A549 (cell line): ENCODE data around the gene SPATA4. TPM values are rescaled to one million over a fixed set of nuclear protein-coding genes. Genes with fewer than 3 reads are reported as not detected.
"Not testable (repeated sequence)": the region's sequence is repeated elsewhere in the genome, so short reads cannot be mapped to it uniquely, and the experiment has no call there.

Experiments
- ATAC-seq, 2 experiments: fragments of 200-7000 bp in 1 of 2; fragments of >200 bp in 1 of 2; cut with Nextera tagmentation in 1 of 2; cut with Tn5 transposase in 1 of 2; 3 replicates each; pipeline versions ENCODE4 v1.8.0 to v1.9.1; 2018 to 2020; ENCODE audit warnings: mild to moderate bottlenecking in 1 of 2, moderate library complexity in 1 of 2
- CTCF ChIA-PET: fragments of 300-600 bp; sonication (Branson Sonifier 250); formaldehyde crosslinking; extraction: SDS; loops from one replicate; lab custom pipeline; 2021; ENCODE audit warnings: antibody characterized with exemption, inconsistent platforms; lab: Yijun Ruan, JAX
- POLR2A ChIA-PET: fragments of 350-600 bp; formaldehyde crosslinking; extraction: SDS; loops from one replicate; lab custom pipeline; 2021; ENCODE audit warnings: antibody characterized with exemption, inconsistent platforms; lab: Yijun Ruan, JAX
- DNase-seq, 2 experiments: peaks; one replicate each; pipeline versions ENCODE4 v3.0.0 to v3.0.0-alpha.2; 2011 to 2016; ENCODE audit warnings: low read depth in 1 of 2, low spot score in 1 of 2
- FAIRE-seq: peaks from 2 replicates; lab custom pipeline; 2011; peaks lifted over from hg19 to GRCh38; lab: Jason Lieb, UNC
- H3K27ac ChIP-seq, 2 experiments: fragments of >200 bp; sonication (Bioruptor Twin); formaldehyde crosslinking; 3 replicates each; pipeline ENCODE4 v1.5.1; 2016 to 2017
- H3K4me1 ChIP-seq: fragments of >200 bp; sonication (Bioruptor Twin); formaldehyde crosslinking; 3 replicates; pipeline ENCODE4 v1.6.1; 2016
- H3K4me2 ChIP-seq: fragments of >200 bp; sonication (Bioruptor Twin); formaldehyde crosslinking; 3 replicates; pipeline ENCODE4 v1.6.1; 2016
- H3K4me3 ChIP-seq: fragments of >200 bp; sonication (Bioruptor Twin); formaldehyde crosslinking; 3 replicates; pipeline ENCODE4 v1.5.1; 2016
- H3K9me3 ChIP-seq: fragments of >200 bp; sonication (Bioruptor Twin); formaldehyde crosslinking; 3 replicates; pipeline ENCODE4 v1.6.1; 2016
- BCL3 ChIP-seq: fragments of >200 bp; sonication (Bioruptor Twin); formaldehyde crosslinking; IDR thresholded peaks from 3 replicates; pipeline ENCODE4 v1.6.1; 2016
- EHF ChIP-seq: fragments of 250-450 bp; sonication (Bioruptor Pico); IDR thresholded peaks from 2 replicates; pipeline ENCODE4 v1.5.0; 2020; ENCODE audit warnings: mild to moderate bottlenecking
- ESRRA ChIP-seq: fragments of 150-350 bp; IDR thresholded peaks from 2 replicates; pipeline ENCODE4 v1.6.1; 2014; ENCODE audit warnings: mild to moderate bottlenecking, low read length, borderline replicate concordance
- FOXS1 ChIP-seq: fragments of 250-450 bp; sonication (Bioruptor Pico); IDR thresholded peaks from 2 replicates; pipeline ENCODE4 v1.5.0; 2020; ENCODE audit warnings: mild to moderate bottlenecking, moderate library complexity
- HOXB13 ChIP-seq: fragments of 250-450 bp; sonication (Bioruptor Pico); IDR thresholded peaks from 2 replicates; pipeline ENCODE4 v1.5.0; 2020; ENCODE audit warnings: low read depth, mild to moderate bottlenecking, moderate library complexity
- HOXB5 ChIP-seq: fragments of 250-450 bp; sonication (Bioruptor Pico); IDR thresholded peaks from 2 replicates; pipeline ENCODE4 v1.5.0; 2020; ENCODE audit warnings: mild to moderate bottlenecking, moderate library complexity
- MAX ChIP-seq: IDR thresholded peaks from 2 replicates; pipeline ENCODE4 v1.6.1; 2012
- MAZ ChIP-seq: fragments of 150-350 bp; IDR thresholded peaks from 2 replicates; pipeline ENCODE4 v1.6.1; 2014; ENCODE audit warnings: antibody characterized with exemption, low read depth, low read length, borderline replicate concordance
- MYC ChIP-seq: IDR thresholded peaks from 2 replicates; pipeline ENCODE4 v1.6.1; 2012; ENCODE audit warnings: mild to moderate bottlenecking, inconsistent platforms, low read length, improper control_type of control experiment, borderline replicate concordance
- NR3C1 ChIP-seq: fragments of >200 bp; sonication (Bioruptor Twin); formaldehyde crosslinking; IDR thresholded peaks from 3 replicates; pipeline ENCODE4 v1.6.1; 2017
- PBX3 ChIP-seq: IDR thresholded peaks from 2 replicates; pipeline ENCODE4 v1.6.1; 2012
- RCOR1 ChIP-seq: fragments of 150-350 bp; IDR thresholded peaks from 2 replicates; pipeline ENCODE4 v1.6.1; 2014; ENCODE audit warnings: antibody characterized with exemption, low read length, low read depth
- RFX5 ChIP-seq: fragments of 450-650 bp; IDR thresholded peaks from 2 replicates; pipeline ENCODE4 v1.7.1; 2014; ENCODE audit warnings: antibody characterized with exemption, mild to moderate bottlenecking, moderate library complexity
- TFCP2L1 ChIP-seq: fragments of 250-450 bp; sonication (Bioruptor Pico); IDR thresholded peaks from 2 replicates; pipeline ENCODE4 v1.5.0; 2021; ENCODE audit warnings: mild to moderate bottlenecking
- USF2 ChIP-seq: fragments of 450-650 bp; IDR thresholded peaks from 2 replicates; pipeline ENCODE4 v1.6.1; 2014; ENCODE audit warnings: antibody characterized with exemption
- ZC3H11A ChIP-seq: fragments of 450-650 bp; IDR thresholded peaks from 2 replicates; pipeline ENCODE4 v1.6.1; 2014; ENCODE audit warnings: antibody characterized with exemption, mild to moderate bottlenecking
- ZNF302 ChIP-seq: fragments of 250-450 bp; sonication (Bioruptor Pico); IDR thresholded peaks from 2 replicates; pipeline ENCODE4 v1.9.0; 2021; ENCODE audit warnings: inconsistent platforms, mild to moderate bottlenecking, moderate library complexity
- WGBS: methylation state at CpG from one replicate; pipeline ENCODE4 v1.1.6; 2017; ENCODE audit errors: missing lambda C conversion rate; 5-methylcytosine and 5-hydroxymethylcytosine counted together
- polyA plus RNA-seq, 4 experiments: library from polyadenylated mRNA; depleted of rRNA in 3 of 4; stranded (reverse); fragments of >200 nt; fragmentation: RNase III in 1 of 4; extraction: RNeasy Plus Mini Kit Qiagen cat#74134 plus additional on column Dnase treatment in 1 of 4; gene quantifications; 2 replicates in 3 of 4; 3 replicates in 1 of 4; pipeline ENCODE4 v1.2.3, GENCODE V29; 2011 to 2017

Gene SPATA4
- polyA plus RNA-seq, 2 of the 4 experiments (the other 2 are of a cell fraction) = 0.21 to 0.26 TPM

GRCh38 chr4:176222149-176222548, 26.8 kb upstream of the SPATA4 start:
- no peak overlapping the region for H3K27ac ChIP-seq
- no peak overlapping the region for H3K4me3 ChIP-seq
- no peak for FAIRE-seq
- no peaks in the 10 kb centered on the region for H3K9me3 ChIP-seq
- WGBS = 54% methylated on average over 5 of the region's 5 CpGs
- TF ChIP-seq MAX (no peak), RCOR1 (no peak), ZC3H11A (no peak), BCL3 (no peak), ZNF302 (CRISPR knock-in tag) (no peak)
- TF ChIP-seq, all 56 proteins: peak for 0
- ATAC-seq (no peak), DNase-seq (no peak)
- ChIA-PET POLR2A (no interaction called here), CTCF (no interaction called here)
- Histone ChIP-seq H3K4me1 (no peaks in the 10 kb centered on the region), H3K4me2 (no peak overlapping the region)

DNA sequence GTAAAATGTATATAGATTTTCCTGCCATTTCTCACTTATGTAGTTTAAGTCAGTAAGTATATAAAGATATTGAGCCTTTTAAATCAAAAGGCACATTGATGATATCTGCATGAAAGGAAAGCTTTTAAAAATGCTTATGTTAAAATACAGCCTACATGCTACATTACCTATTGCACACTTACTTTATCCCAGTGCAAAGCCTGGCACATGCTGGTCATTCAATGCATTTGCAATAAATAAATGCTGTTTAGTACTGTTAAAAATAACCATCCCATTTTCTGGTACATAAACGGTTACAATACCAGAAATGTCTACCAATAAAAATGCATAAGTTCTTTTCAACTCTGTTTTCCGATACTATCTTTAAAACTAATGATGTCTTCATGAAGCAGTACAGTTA, 22.1 kb upstream of the SPATA4 start:
- no peak for ATAC-seq
- TF ChIP-seq TFCP2L1 (CRISPR knock-in tag) (no peak), HOXB5 (CRISPR knock-in tag) (no peak), MAZ (no peak), ESRRA (no peak), FOXS1 (CRISPR knock-in tag) (no peak), USF2 (no peak), HOXB13 (no peak), NR3C1 (no peak), MYC (no peak), PBX3 (no peak), RFX5 (no peak)
- Histone ChIP-seq H3K4me3 (no peak overlapping the region), H3K4me2 (no peak overlapping the region), H3K4me1 (no peaks in the 10 kb centered on the region), H3K9me3 (no peaks in the 10 kb centered on the region), H3K27ac (no peak overlapping the region)
- ChIA-PET CTCF (no interaction called here), POLR2A (no interaction called here)
- no peak for FAIRE-seq
- no peak for DNase-seq
- 47% methylated on average over 2 of the region's 2 CpGs for WGBS

DNA sequence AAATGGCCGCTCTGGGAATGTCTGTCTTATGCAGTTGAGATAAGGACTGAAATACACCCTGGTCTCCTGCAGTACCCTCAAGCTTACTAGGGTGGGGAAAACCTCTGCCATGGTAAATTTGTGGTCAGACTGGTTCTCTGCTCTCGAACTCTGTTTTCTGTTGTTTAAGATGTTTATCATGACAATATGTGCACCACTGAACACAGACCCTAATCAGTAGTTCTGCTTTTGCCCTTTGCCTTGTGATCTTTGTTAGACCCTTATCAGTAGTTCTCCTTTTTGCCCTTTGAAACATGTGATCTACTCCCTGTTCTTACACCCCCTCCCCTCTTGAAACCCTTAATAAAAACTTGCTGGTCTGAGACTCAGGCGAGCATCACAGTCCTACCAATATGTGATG, 17.0 kb upstream of the SPATA4 start:
- H3K4me2 ChIP-seq, POLR2A ChIA-PET, H3K4me3 ChIP-seq, H3K27ac ChIP-seq, CTCF ChIA-PET, DNase-seq, H3K4me1 ChIP-seq, H3K9me3 ChIP-seq, ATAC-seq, FAIRE-seq: not testable (repeated sequence)
- 52% methylated on average over 3 of the region's 3 CpGs for WGBS

DNA sequence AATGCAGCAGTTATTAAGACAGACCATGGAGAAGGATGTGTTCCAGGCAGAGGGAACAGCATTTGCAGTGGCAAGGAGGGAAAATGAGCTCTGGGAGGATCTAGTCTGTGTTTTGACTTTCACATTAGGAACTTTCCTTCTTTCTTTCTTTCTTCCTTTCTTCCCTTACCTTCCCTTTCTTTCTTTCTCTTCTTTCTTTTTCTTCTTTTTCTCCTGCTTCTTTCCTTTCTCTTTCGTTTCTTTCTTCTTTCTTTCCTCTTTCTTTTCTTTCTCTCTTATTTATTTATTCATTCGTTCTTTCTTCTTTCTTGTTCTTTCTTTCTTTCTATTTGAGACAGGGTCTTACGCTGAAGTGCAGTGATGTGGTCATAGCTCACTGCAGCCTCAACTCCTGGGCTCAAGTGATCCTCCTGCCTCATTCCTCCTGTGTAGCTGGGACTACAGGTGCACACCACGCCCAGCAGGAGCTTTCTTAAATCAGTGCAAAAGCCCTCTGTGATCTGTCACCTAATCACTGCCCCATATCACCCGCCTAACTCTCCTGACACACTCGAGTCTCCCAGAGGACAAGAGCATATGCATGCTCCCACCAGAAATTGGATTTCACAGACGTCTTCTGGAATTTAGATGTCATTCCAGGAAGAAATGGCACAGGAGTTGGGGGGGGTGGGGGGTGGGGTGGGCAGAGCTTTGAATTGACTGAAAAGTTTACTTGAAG, 15.4 kb upstream of the SPATA4 start:
- H3K27ac ChIP-seq = no peak overlapping the region
- no peaks in the 10 kb centered on the region for H3K9me3 ChIP-seq
- H3K4me2 ChIP-seq = no peak overlapping the region
- no peak for DNase-seq
- ChIA-PET POLR2A (interaction anchor here (0.7 kb wide), 1 partner anchor 13 kb away, joined by 4 read pairs; no protein-coding TSS in a partner anchor), CTCF (interaction anchor here (0.8 kb wide), 1 partner anchor 14 kb away, joined by 3 read pairs; no protein-coding TSS in a partner anchor)
- no peak overlapping the region for H3K4me3 ChIP-seq
- no peak for ATAC-seq
- FAIRE-seq = no peak
- 59% methylated on average over 7 of the region's 7 CpGs for WGBS
- TF ChIP-seq EHF (CRISPR knock-in tag) = no peak
- H3K4me1 ChIP-seq = no peaks in the 10 kb centered on the region
